Neural progenitor cell (in vitro differentiated cells): ENCODE results near the gene BBS4.

Experiments used
- EZH2 ChIP-seq: fragments of 200-600 bp; sonication (generic); IDR thresholded peaks from 2 replicates; pipeline ENCODE4 v1.6.1; 2017; ENCODE audit warnings: antibody characterized with exemption, mild to moderate bottlenecking, moderate library complexity
- EZH2phosphoT487 ChIP-seq: fragments of 200-600 bp; sonication (generic); IDR thresholded peaks from 2 replicates; pipeline ENCODE4 v1.6.1; 2017; ENCODE audit warnings: antibody characterized with exemption
- TF ChIP-seq, protein P1 (sequence below): fragments of 200-600 bp; sonication (generic); IDR thresholded peaks from 2 replicates; pipeline ENCODE4 v1.5.1; 2017; ENCODE audit warnings: antibody characterized with exemption, mild to moderate bottlenecking

DNA sequence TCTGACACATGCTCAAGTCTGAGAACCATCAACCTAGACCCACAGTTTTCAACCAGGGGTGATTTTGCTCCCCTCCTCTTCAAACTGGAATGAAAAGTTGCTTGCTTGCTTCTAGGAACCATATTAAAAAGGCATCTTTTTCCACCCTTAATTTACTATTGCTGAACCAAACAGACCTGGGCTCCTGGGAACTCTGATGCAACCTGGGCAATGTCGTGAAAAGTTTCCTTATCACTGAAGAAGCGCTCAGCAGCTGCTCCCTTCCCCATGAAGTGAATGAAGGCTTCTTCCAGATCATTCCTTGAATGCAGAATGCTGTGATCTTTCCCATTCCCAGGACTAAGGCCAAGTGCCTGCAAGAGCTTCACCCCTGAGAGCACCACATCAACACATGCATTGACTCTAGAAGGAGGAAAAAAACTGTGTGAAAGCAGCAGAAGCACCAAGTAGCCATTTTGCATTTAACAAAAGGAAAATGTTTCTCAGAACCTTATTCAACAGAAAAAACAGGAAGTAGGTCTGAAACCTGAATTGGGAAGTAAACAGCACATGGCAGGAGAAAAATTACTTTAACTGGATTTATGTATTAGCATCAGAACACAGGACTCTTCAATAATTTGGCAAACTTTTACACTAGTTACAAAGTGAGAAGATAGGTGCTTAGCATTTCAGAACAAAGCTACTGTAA is 88.8 kb downstream of the BBS4 start:
- TF ChIP-seq, protein P1, sequence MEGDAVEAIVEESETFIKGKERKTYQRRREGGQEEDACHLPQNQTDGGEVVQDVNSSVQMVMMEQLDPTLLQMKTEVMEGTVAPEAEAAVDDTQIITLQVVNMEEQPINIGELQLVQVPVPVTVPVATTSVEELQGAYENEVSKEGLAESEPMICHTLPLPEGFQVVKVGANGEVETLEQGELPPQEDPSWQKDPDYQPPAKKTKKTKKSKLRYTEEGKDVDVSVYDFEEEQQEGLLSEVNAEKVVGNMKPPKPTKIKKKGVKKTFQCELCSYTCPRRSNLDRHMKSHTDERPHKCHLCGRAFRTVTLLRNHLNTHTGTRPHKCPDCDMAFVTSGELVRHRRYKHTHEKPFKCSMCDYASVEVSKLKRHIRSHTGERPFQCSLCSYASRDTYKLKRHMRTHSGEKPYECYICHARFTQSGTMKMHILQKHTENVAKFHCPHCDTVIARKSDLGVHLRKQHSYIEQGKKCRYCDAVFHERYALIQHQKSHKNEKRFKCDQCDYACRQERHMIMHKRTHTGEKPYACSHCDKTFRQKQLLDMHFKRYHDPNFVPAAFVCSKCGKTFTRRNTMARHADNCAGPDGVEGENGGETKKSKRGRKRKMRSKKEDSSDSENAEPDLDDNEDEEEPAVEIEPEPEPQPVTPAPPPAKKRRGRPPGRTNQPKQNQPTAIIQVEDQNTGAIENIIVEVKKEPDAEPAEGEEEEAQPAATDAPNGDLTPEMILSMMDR = no peak
- TF ChIP-seq EZH2 (no peak), EZH2phosphoT487 (no peak)
